GM21390 (cell line): Measurements from ENCODE around the gene INTS15.
"Not testable (repeated sequence)": the region's sequence is repeated elsewhere in the genome, so short reads cannot be mapped to it uniquely, and the experiment has no call there.

ENCODE experiments used
- ATAC-seq: cut with Tn5 transposase; IDR thresholded peaks from one replicate; pipeline ENCODE4 v1.9.1; 2021; ENCODE audit not compliant: unreplicated experiment

The INTS15 gene

GRCh38 chr7:6616854-6617643, 27.2 kb downstream of the INTS15 start:
- no peak for ATAC-seq

GRCh38 chr7:6618621-6619020, 28.8 kb downstream of the INTS15 start:
- ATAC-seq = no peak

- ATAC-seq = no peak
Observed at GRCh38 chr7:6619961-6620360, 30.1 kb downstream of the INTS15 start.

- no peak for ATAC-seq
Observed at GRCh38 chr7:6621195-6622133, 31.6 kb downstream of the INTS15 start.

GRCh38 chr7:6622134-6622710, 32.4 kb downstream of the INTS15 start:
- no peak for ATAC-seq

GRCh38 chr7:6623589-6624245, 33.9 kb downstream of the INTS15 start:
- ATAC-seq = peak; percentile 65

GRCh38 chr7:6624246-6624611, 34.4 kb downstream of the INTS15 start:
- no peak for ATAC-seq

- no peak for ATAC-seq
Observed at GRCh38 chr7:6628045-6628444, 38.2 kb downstream of the INTS15 start.

GRCh38 chr7:6630007-6630849, 40.4 kb downstream of the INTS15 start:
- no peak for ATAC-seq

- ATAC-seq = no peak
Observed at GRCh38 chr7:6631605-6632004, 41.8 kb downstream of the INTS15 start.

- no peak for ATAC-seq
Observed at GRCh38 chr7:6634021-6634420, 44.2 kb downstream of the INTS15 start.

- ATAC-seq = not testable (repeated sequence)
Observed at GRCh38 chr7:6634971-6635370, 45.1 kb downstream of the INTS15 start.

GRCh38 chr7:6636741-6637543, 47.1 kb downstream of the INTS15 start, which contains the start of gene ZNF316:
Gene ZNF316, plus strand, starts transcription at chr7:6637318. Its CDS starts 5,092 bp downstream, at chr7:6642410.
- peak; percentile 74 for ATAC-seq

- peak; percentile 76 for ATAC-seq
Observed at GRCh38 chr7:6637544-6638229, 47.9 kb downstream of the INTS15 start.

- ATAC-seq = no peak
Observed at GRCh38 chr7:6639032-6639431, 49.2 kb downstream of the INTS15 start.

- no peak for ATAC-seq
Observed at GRCh38 chr7:6639627-6640026, 49.8 kb downstream of the INTS15 start.

- ATAC-seq = no peak
Observed at GRCh38 chr7:6640246-6640721, 50.5 kb downstream of the INTS15 start.

- no peak for ATAC-seq
Observed at GRCh38 chr7:6641305-6642035, 51.6 kb downstream of the INTS15 start.
